ENCODE results near the gene XKRX.

The XKRX gene

GRCh38 chrX:100895365-100896075 is 33.2 kb downstream of the XKRX start:
- DNase-seq (ENCODE audit: extremely low read depth in 1 of 2, low read depth in 1 of 2), result no peak

GRCh38 chrX:100883654-100884053 is 45.1 kb downstream of the XKRX start:
- DNase-seq (ENCODE audit: extremely low read depth in 1 of 2, low read depth in 1 of 2), result no peak

GRCh38 chrX:100880368-100880767 is 48.3 kb downstream of the XKRX start:
- no peak for DNase-seq (ENCODE audit: extremely low read depth in 1 of 2, low read depth in 1 of 2)

GRCh38 chrX:100874325-100874724 is 54.4 kb downstream of the XKRX start, which contains the start of gene NOX1:
TSS of gene NOX1 (minus strand) at chrX:100874359. CDS start at chrX:100874139, 220 bp downstream.
- DNase-seq (ENCODE audit: extremely low read depth in 1 of 2, low read depth in 1 of 2), result no peak

GRCh38 chrX:100871594-100872560 is 56.8 kb downstream of the XKRX start:
- no peak for DNase-seq (ENCODE audit: extremely low read depth in 1 of 2, low read depth in 1 of 2)

GRCh38 chrX:100870527-100870926 is 58.2 kb downstream of the XKRX start:
- DNase-seq (ENCODE audit: extremely low read depth in 1 of 2, low read depth in 1 of 2), result no peak

- DNase-seq (ENCODE audit: extremely low read depth in 1 of 2, low read depth in 1 of 2), result no peak
Observed at GRCh38 chrX:100868273-100868672, 60.4 kb downstream of the XKRX start.

- DNase-seq (ENCODE audit: extremely low read depth in 1 of 2, low read depth in 1 of 2), result no peak
Observed at GRCh38 chrX:100864657-100865391, 63.9 kb downstream of the XKRX start.

Measured in stimulated activated CD8-positive, alpha-beta memory T cell treated with anti-CD3 and anti-CD28 coated beads, Interleukin-7, amount 100 ng/mL, for 48 hours (primary cell).